Endodermal cell (in vitro differentiated cells): ENCODE results near the gene TMEM30B. TPM values are rescaled to one million over a fixed set of nuclear protein-coding genes. Genes with fewer than 3 reads are reported as not detected.
"Not testable (repeated sequence)": the region's sequence is repeated elsewhere in the genome, so short reads cannot be mapped to it uniquely, and the experiment has no call there.

Experiments
- DNase-seq: peaks from one replicate; pipeline ENCODE4 v3.0.0-alpha.2; 2017
- H3K27ac ChIP-seq: 2 replicates; pipeline ENCODE4 v1.5.1; 2013; ENCODE audit warnings: mild to moderate bottlenecking, low read depth, low read length, moderate library complexity
- H3K27me3 ChIP-seq: 2 replicates; pipeline ENCODE4 v1.6.1; 2013; ENCODE audit warnings: mild to moderate bottlenecking, low read length, moderate library complexity; ENCODE audit not compliant: insufficient read depth, control insufficient read depth, poor library complexity, severe bottlenecking
- H3K36me3 ChIP-seq: 2 replicates; pipeline ENCODE4 v1.7.0; 2013; ENCODE audit warnings: mild to moderate bottlenecking, low read length, moderate library complexity; ENCODE audit not compliant: control insufficient read depth, insufficient read depth
- H3K4me1 ChIP-seq: one replicate; pipeline ENCODE4 v1.7.0; 2013; ENCODE audit warnings: low read length; ENCODE audit not compliant: control insufficient read depth, insufficient read depth
- H3K4me3 ChIP-seq: 2 replicates; pipeline ENCODE4 v1.5.1; 2013; ENCODE audit warnings: mild to moderate bottlenecking, low read length, moderate library complexity
- H3K9ac ChIP-seq: 2 replicates; pipeline ENCODE4 v1.6.1; 2013; ENCODE audit warnings: mild to moderate bottlenecking, low read length, moderate library complexity; ENCODE audit not compliant: poor library complexity, severe bottlenecking; ENCODE audit errors: extremely low read depth
- H3K9me3 ChIP-seq: 2 replicates; pipeline ENCODE4 v1.6.1; 2013; ENCODE audit warnings: mild to moderate bottlenecking, low read length, moderate library complexity; ENCODE audit not compliant: control insufficient read depth
- H3K27ac Mint-ChIP-seq: 2 replicates; pipeline ENCODE4 v1.8.0; 2020; ENCODE audit warnings: mixed read lengths
- H3K27me3 Mint-ChIP-seq: 2 replicates; pipeline ENCODE4 v1.8.0; 2021; ENCODE audit warnings: mild to moderate bottlenecking, mixed read lengths; ENCODE audit not compliant: insufficient read depth
- H3K36me3 Mint-ChIP-seq: 2 replicates; pipeline ENCODE4 v1.8.0; 2020; ENCODE audit warnings: low read depth, mixed read lengths
- H3K4me1 Mint-ChIP-seq: 2 replicates; pipeline ENCODE4 v1.8.0; 2020; ENCODE audit warnings: mixed read lengths
- H3K4me3 Mint-ChIP-seq: 2 replicates; pipeline ENCODE4 v1.8.0; 2020; ENCODE audit warnings: mild to moderate bottlenecking, moderate library complexity, mixed read lengths
- H3K9me3 Mint-ChIP-seq: 2 replicates; pipeline ENCODE4 v1.8.0; 2020; ENCODE audit warnings: mild to moderate bottlenecking, mixed read lengths
- CTCF ChIP-seq: fragments of 200-600 bp; sonication (generic); conservative IDR thresholded peaks from 2 replicates; pipeline ENCODE4 v1.5.0; 2021; ENCODE audit warnings: antibody characterized with exemption, mild to moderate bottlenecking
- WGBS, 2 experiments: methylation state at CpG; one replicate each; pipeline versions ENCODE4 v1.1.5 to v1.1.7; 2013; ENCODE audit warnings: missing lambda C conversion rate in 2 of 2, mixed read lengths in 1 of 2; ENCODE audit not compliant: insufficient coverage in 1 of 2, insufficient read length in 1 of 2; 5-methylcytosine and 5-hydroxymethylcytosine counted together
- total RNA-seq, 2 donors: library from RNA; stranded (reverse); fragmentation: NEBNext Ultra II Directional in 1 of 2; extraction: Animal tissue kit (Norgen Biotek cat#: 25700) in 1 of 2; gene quantifications; 2 replicates in 1 of 2; 3 replicates in 1 of 2; pipeline ENCODE4 v1.2.1, GENCODE V29; 2021

The TMEM30B gene
- total RNA-seq, 2 donors from 2014 or later, result 10.1 to 11.4 TPM

DNA sequence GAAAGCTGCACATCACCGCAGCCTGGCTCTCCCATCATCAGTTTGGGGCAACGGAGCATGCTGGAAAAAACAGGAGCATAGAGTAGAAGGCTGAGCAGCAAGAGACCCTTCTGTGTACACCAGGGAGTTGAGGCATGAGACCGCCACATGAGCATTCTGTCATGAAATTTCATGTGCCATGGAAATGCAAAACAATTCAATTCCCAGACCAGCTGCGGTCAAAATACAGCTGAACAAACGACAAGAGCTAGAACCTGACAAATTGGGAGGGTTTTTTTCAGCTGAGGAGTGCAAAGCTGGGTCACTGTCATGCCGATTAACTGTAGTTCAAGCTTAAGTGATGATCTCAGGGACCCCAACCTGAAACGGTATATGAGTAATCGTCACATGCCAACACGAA, 37.1 kb downstream of the TMEM30B start:
- no peak for DNase-seq
- Histone ChIP-seq H3K9ac (no peak overlapping the region), H3K4me3 (no peak overlapping the region), H3K27ac (no peak overlapping the region), H3K36me3 (no peaks in the 10 kb centered on the region), H3K9me3 (peaks cover 33% of the 10 kb centered on the region), H3K4me1 (no peaks in the 10 kb centered on the region), H3K27me3 (peaks cover 10% of the 10 kb centered on the region)
- Mint-ChIP-seq H3K9me3 (peaks cover 34% of the 10 kb centered on the region), H3K27me3 (peaks cover 12% of the 10 kb centered on the region), H3K36me3 (peaks cover 7% of the 10 kb centered on the region), H3K4me1 (peaks cover 4% of the 10 kb centered on the region), H3K4me3 (no peak overlapping the region), H3K27ac (no peak overlapping the region)
- 86 to 89% methylated on average over 9 of the region's 9 CpGs for WGBS, 2 experiments
- no peak for TF ChIP-seq CTCF

DNA sequence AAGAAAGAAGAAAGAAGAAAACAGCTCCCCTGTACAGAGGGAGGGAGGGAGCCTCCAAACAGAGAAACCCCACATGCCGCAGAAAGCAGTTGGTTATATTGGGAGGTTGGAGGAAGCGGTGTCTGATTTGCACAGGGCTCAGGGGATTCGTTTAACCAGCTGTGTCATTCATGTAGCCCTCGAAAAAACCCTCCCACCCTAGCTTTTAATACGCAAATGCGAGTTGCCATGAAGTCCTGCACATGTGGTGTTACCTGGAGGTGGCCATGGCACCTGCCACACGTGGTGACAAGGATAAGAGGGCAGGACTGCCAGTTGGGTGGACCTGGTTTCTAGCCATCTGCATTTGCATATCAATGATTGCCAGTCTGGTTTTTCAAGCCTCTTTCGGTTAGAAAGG, 40.9 kb downstream of the TMEM30B start:
- H3K36me3 ChIP-seq, result no peaks in the 10 kb centered on the region
- H3K27ac Mint-ChIP-seq, result no peak overlapping the region
- H3K4me3 ChIP-seq, result no peak overlapping the region
- peaks cover 7% of the 10 kb centered on the region for H3K36me3 Mint-ChIP-seq
- H3K9me3 Mint-ChIP-seq, result peaks cover 35% of the 10 kb centered on the region
- no peak overlapping the region for H3K27ac ChIP-seq
- DNase-seq, result no peak
- TF ChIP-seq CTCF, result no peak
- peaks cover 37% of the 10 kb centered on the region for H3K9me3 ChIP-seq
- H3K27me3 Mint-ChIP-seq, result peaks cover 2% of the 10 kb centered on the region
- WGBS, 2 experiments, result 72 to 93% methylated on average over 3 to 8 of the region's 8 CpGs
- H3K4me1 Mint-ChIP-seq, result peaks cover 26% of the 10 kb centered on the region
- H3K4me1 ChIP-seq, result no peaks in the 10 kb centered on the region
- H3K9ac ChIP-seq, result no peak overlapping the region
- peaks cover 10% of the 10 kb centered on the region for H3K27me3 ChIP-seq
- H3K4me3 Mint-ChIP-seq, result no peak overlapping the region

DNA sequence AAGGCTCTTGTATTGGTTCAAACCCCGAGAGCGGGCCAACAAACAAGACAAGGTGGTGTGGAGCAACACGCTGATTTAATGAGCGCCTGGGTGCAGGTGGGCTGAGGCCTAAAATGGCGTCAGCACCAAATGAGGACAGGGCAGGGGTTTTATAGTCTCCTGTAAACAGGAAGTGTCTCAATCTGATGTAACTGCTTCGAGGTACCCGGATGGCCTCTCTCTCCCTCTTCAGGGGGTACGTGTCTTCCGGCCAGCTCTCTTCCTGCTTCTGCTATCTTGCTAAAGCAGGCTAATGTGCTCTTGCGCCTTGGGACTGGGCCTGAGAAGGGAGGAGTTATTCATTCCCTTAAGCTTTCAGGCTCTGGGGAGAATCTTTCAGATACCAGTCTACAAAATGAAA, 41.9 kb downstream of the TMEM30B start:
- H3K4me1 ChIP-seq, H3K36me3 ChIP-seq, DNase-seq, H3K36me3 Mint-ChIP-seq, H3K27ac ChIP-seq, H3K27me3 Mint-ChIP-seq, H3K4me3 ChIP-seq, H3K4me3 Mint-ChIP-seq, H3K27ac Mint-ChIP-seq, H3K9ac ChIP-seq, H3K27me3 ChIP-seq: not testable (repeated sequence)
- peaks cover 37% of the 10 kb centered on the region for H3K9me3 ChIP-seq
- 84 to 92% methylated on average over 7 to 10 of the region's 10 CpGs for WGBS, 2 experiments
- Mint-ChIP-seq H3K4me1 (peaks cover 26% of the 10 kb centered on the region), H3K9me3 (peaks cover 35% of the 10 kb centered on the region)

GRCh38 chr14:61238611-61239245, 42.4 kb downstream of the TMEM30B start:
- H3K27me3 Mint-ChIP-seq, result peaks cover 2% of the 10 kb centered on the region
- H3K9ac ChIP-seq, result no peak overlapping the region
- no peak overlapping the region for H3K4me3 Mint-ChIP-seq
- H3K36me3 Mint-ChIP-seq, result peaks cover 7% of the 10 kb centered on the region
- no peak for DNase-seq
- peak overlapping the region; percentile 11 for H3K27ac Mint-ChIP-seq
- peaks cover 37% of the 10 kb centered on the region for H3K9me3 ChIP-seq
- peaks cover 26% of the 10 kb centered on the region for H3K4me1 Mint-ChIP-seq
- no peaks in the 10 kb centered on the region for H3K27me3 ChIP-seq
- 48 to 57% methylated on average over 7 of the region's 7 CpGs for WGBS, 2 experiments
- H3K36me3 ChIP-seq, result no peaks in the 10 kb centered on the region
- H3K27ac ChIP-seq, result no peak overlapping the region
- no peak for TF ChIP-seq CTCF
- H3K9me3 Mint-ChIP-seq, result peaks cover 35% of the 10 kb centered on the region
- no peaks in the 10 kb centered on the region for H3K4me1 ChIP-seq
- no peak overlapping the region for H3K4me3 ChIP-seq
